GM23338 (cell line): ENCODE data around the gene TBC1D5. TPM values are rescaled to one million over a fixed set of nuclear protein-coding genes. Genes with fewer than 3 reads are reported as not detected.

Experiments
- ATAC-seq: fragments of 200-7000 bp; cut with Tn5 transposase; 3 replicates; pipeline ENCODE4 v1.9.1; 2020
- DNase-seq: peaks from one replicate; pipeline ENCODE4 v3.0.0-alpha.2; 2015; ENCODE audit warnings: low spot score
- H2AFZ ChIP-seq: fragments of 200-600 bp; sonication (generic); 2 replicates; pipeline ENCODE4 v1.8.0; 2016; ENCODE audit warnings: antibody characterized with exemption, mild to moderate bottlenecking, moderate library complexity
- H3F3A ChIP-seq: fragments of 200-600 bp; sonication (generic); replicated peaks from 2 replicates; pipeline ENCODE4 v1.8.0; 2017; ENCODE audit warnings: antibody characterized with exemption, mixed run types, low read depth
- H3K27ac ChIP-seq: fragments of 200-600 bp; sonication (generic); 2 replicates; pipeline ENCODE4 v1.6.1; 2016; ENCODE audit warnings: low read depth
- H3K27me3 ChIP-seq: fragments of 200-600 bp; sonication (generic); 2 replicates; pipeline ENCODE4 v1.8.0; 2016; ENCODE audit warnings: mild to moderate bottlenecking, mixed run types, moderate library complexity; ENCODE audit not compliant: insufficient read depth
- H3K36me3 ChIP-seq: fragments of 200-600 bp; sonication (generic); 2 replicates; pipeline ENCODE4 v1.8.0; 2016; ENCODE audit warnings: mild to moderate bottlenecking; ENCODE audit not compliant: insufficient read depth
- H3K4me1 ChIP-seq: fragments of 200-600 bp; sonication (generic); 2 replicates; pipeline ENCODE4 v1.8.0; 2016; ENCODE audit warnings: mild to moderate bottlenecking, moderate library complexity; ENCODE audit not compliant: insufficient read depth
- H3K4me2 ChIP-seq: fragments of 200-600 bp; sonication (generic); 2 replicates; pipeline ENCODE4 v1.7.1; 2017; ENCODE audit warnings: mixed run types
- H3K4me3 ChIP-seq: fragments of 200-600 bp; sonication (generic); 2 replicates; pipeline ENCODE4 v1.6.1; 2016; ENCODE audit warnings: mixed run types
- H3K79me2 ChIP-seq: fragments of 200-600 bp; sonication (generic); replicated peaks from 2 replicates; pipeline ENCODE4 v1.8.0; 2017; ENCODE audit warnings: mild to moderate bottlenecking; ENCODE audit not compliant: insufficient read depth
- H3K9me2 ChIP-seq: fragments of 200-600 bp; sonication (generic); 2 replicates; pipeline ENCODE4 v1.8.0; 2017; ENCODE audit not compliant: insufficient read depth
- H4K20me1 ChIP-seq: fragments of 200-600 bp; sonication (generic); replicated peaks from 2 replicates; pipeline ENCODE4 v1.8.0; 2017; ENCODE audit warnings: mild to moderate bottlenecking; ENCODE audit not compliant: insufficient read depth
- H3K27ac Mint-ChIP-seq: 2 replicates; pipeline ENCODE4 v1.8.0; 2020; ENCODE audit warnings: inconsistent platforms, mild to moderate bottlenecking, moderate library complexity, mixed read lengths
- H3K27me3 Mint-ChIP-seq: 3 replicates; pipeline ENCODE4 v1.8.0; 2022; ENCODE audit warnings: low read depth, mild to moderate bottlenecking, moderate library complexity, mixed read lengths, inconsistent platforms; ENCODE audit not compliant: insufficient read depth, poor library complexity
- H3K36me3 Mint-ChIP-seq: 3 replicates; pipeline ENCODE4 v1.8.0; 2021; ENCODE audit warnings: low read depth, mild to moderate bottlenecking, inconsistent platforms, moderate library complexity, mixed read lengths
- H3K4me1 Mint-ChIP-seq: 3 replicates; pipeline ENCODE4 v1.8.0; 2020; ENCODE audit warnings: mild to moderate bottlenecking, inconsistent platforms, mixed read lengths
- H3K4me3 Mint-ChIP-seq: 3 replicates; pipeline ENCODE4 v1.8.0; 2021; ENCODE audit warnings: moderate library complexity, mild to moderate bottlenecking, inconsistent platforms, mixed read lengths
- H3K9me3 Mint-ChIP-seq: 3 replicates; pipeline ENCODE4 v1.8.0; 2020; ENCODE audit warnings: moderate library complexity, mild to moderate bottlenecking, inconsistent platforms, mixed read lengths
- EZH2 ChIP-seq: fragments of 200-600 bp; sonication (generic); IDR thresholded peaks from one replicate; pipeline ENCODE4 v1.8.0; 2017; ENCODE audit warnings: antibody characterized with exemption, mild to moderate bottlenecking, low read depth; ENCODE audit not compliant: unreplicated experiment
- EZH2phosphoT487 ChIP-seq: fragments of 200-600 bp; sonication (generic); IDR thresholded peaks from one replicate; pipeline ENCODE4 v1.8.1; 2018; ENCODE audit warnings: antibody characterized with exemption; ENCODE audit not compliant: unreplicated experiment
- JUNB ChIP-seq: IDR thresholded peaks from one replicate; pipeline ENCODE4 v1.6.1; 2016; ENCODE audit warnings: antibody characterized with exemption; ENCODE audit not compliant: unreplicated experiment
- NANOG ChIP-seq: IDR thresholded peaks from 2 replicates; pipeline ENCODE4 v1.6.1; 2016; ENCODE audit warnings: antibody characterized with exemption, borderline replicate concordance
- POLR2AphosphoS5 ChIP-seq: IDR thresholded peaks from 2 replicates; pipeline ENCODE4 v1.6.1; 2016; ENCODE audit warnings: antibody characterized with exemption, low read depth
- STAT1 ChIP-seq: IDR thresholded peaks from one replicate; pipeline ENCODE4 v1.6.1; 2016; ENCODE audit warnings: antibody characterized with exemption; ENCODE audit not compliant: unreplicated experiment
- ZNF331 ChIP-seq: fragments of 250-450 bp; sonication (Bioruptor Pico); IDR thresholded peaks from 2 replicates; pipeline ENCODE4 v1.5.0; 2020; ENCODE audit warnings: low read depth, mild to moderate bottlenecking, moderate library complexity
- polyA plus RNA-seq: library from polyadenylated mRNA; unstranded; fragments of >200 nt; fragmentation: Nextera tagmentation; extraction: Ambion mirVana; gene quantifications from 2 replicates; pipeline ENCODE4 v1.2.1, GENCODE V29; 2016
- total RNA-seq: library from RNA; depleted of rRNA; stranded (reverse); fragments of >200 nt; shearing (Covaris generic); gene quantifications from 2 replicates; pipeline ENCODE4 v1.2.3, GENCODE V29; 2014
- TF ChIP-seq, protein P1 (sequence below): fragments of 250-450 bp; sonication (Bioruptor Pico); IDR thresholded peaks from 2 replicates; pipeline ENCODE4 v1.5.0; 2020; ENCODE audit warnings: mild to moderate bottlenecking, moderate library complexity
- TF ChIP-seq, protein P2 (sequence below): IDR thresholded peaks from one replicate; pipeline ENCODE4 v1.6.1; 2018; ENCODE audit warnings: antibody characterized with exemption; ENCODE audit not compliant: unreplicated experiment
- TF ChIP-seq, protein P3 (sequence below): IDR thresholded peaks from 2 replicates; pipeline ENCODE4 v1.6.1; 2016; ENCODE audit warnings: antibody characterized with exemption

The TBC1D5 gene
- total and polyA plus RNA-seq, 2 experiments from 2014 or later = 21.8 to 48.1 TPM

DNA sequence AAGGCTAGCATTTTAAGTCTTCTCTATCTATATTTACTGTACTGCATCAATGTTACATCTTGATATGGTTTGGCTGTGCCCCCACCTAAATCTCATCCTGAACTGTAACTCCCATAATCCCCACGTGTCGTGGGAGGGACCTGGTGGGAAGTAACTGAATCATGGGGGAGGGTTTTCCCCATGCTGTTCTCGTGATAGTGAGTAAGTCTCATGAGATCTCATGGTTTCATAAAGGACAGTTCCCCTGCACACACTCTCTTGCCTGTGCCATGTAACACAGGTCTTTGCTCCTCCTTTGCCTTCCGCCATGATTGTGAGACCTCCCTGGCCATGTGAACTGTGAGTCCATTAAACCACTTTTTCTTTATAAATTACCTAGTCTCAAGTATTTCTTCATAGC, 161.5 kb downstream of the TBC1D5 start:
- Histone ChIP-seq H3K4me3 (no peak overlapping the region), H3K36me3 (no peaks in the 10 kb centered on the region), H3K9me2 (no peaks in the 10 kb centered on the region), H2AFZ (no peak overlapping the region), H3K4me1 (no peaks in the 10 kb centered on the region), H3K27me3 (no peaks in the 10 kb centered on the region), H4K20me1 (no peaks in the 10 kb centered on the region), H3K79me2 (no peaks in the 10 kb centered on the region), H3K27ac (no peak overlapping the region), H3F3A (no peaks in the 10 kb centered on the region), H3K4me2 (no peak overlapping the region)
- no peak overlapping the region for H3K4me3 Mint-ChIP-seq
- DNase-seq = no peak
- no peaks in the 10 kb centered on the region for H3K9me3 Mint-ChIP-seq
- ATAC-seq = no peak
- no peaks in the 10 kb centered on the region for H3K27me3 Mint-ChIP-seq
- no peak overlapping the region for H3K27ac Mint-ChIP-seq
- TF ChIP-seq JUNB = no peak
- TF ChIP-seq, protein P1, sequence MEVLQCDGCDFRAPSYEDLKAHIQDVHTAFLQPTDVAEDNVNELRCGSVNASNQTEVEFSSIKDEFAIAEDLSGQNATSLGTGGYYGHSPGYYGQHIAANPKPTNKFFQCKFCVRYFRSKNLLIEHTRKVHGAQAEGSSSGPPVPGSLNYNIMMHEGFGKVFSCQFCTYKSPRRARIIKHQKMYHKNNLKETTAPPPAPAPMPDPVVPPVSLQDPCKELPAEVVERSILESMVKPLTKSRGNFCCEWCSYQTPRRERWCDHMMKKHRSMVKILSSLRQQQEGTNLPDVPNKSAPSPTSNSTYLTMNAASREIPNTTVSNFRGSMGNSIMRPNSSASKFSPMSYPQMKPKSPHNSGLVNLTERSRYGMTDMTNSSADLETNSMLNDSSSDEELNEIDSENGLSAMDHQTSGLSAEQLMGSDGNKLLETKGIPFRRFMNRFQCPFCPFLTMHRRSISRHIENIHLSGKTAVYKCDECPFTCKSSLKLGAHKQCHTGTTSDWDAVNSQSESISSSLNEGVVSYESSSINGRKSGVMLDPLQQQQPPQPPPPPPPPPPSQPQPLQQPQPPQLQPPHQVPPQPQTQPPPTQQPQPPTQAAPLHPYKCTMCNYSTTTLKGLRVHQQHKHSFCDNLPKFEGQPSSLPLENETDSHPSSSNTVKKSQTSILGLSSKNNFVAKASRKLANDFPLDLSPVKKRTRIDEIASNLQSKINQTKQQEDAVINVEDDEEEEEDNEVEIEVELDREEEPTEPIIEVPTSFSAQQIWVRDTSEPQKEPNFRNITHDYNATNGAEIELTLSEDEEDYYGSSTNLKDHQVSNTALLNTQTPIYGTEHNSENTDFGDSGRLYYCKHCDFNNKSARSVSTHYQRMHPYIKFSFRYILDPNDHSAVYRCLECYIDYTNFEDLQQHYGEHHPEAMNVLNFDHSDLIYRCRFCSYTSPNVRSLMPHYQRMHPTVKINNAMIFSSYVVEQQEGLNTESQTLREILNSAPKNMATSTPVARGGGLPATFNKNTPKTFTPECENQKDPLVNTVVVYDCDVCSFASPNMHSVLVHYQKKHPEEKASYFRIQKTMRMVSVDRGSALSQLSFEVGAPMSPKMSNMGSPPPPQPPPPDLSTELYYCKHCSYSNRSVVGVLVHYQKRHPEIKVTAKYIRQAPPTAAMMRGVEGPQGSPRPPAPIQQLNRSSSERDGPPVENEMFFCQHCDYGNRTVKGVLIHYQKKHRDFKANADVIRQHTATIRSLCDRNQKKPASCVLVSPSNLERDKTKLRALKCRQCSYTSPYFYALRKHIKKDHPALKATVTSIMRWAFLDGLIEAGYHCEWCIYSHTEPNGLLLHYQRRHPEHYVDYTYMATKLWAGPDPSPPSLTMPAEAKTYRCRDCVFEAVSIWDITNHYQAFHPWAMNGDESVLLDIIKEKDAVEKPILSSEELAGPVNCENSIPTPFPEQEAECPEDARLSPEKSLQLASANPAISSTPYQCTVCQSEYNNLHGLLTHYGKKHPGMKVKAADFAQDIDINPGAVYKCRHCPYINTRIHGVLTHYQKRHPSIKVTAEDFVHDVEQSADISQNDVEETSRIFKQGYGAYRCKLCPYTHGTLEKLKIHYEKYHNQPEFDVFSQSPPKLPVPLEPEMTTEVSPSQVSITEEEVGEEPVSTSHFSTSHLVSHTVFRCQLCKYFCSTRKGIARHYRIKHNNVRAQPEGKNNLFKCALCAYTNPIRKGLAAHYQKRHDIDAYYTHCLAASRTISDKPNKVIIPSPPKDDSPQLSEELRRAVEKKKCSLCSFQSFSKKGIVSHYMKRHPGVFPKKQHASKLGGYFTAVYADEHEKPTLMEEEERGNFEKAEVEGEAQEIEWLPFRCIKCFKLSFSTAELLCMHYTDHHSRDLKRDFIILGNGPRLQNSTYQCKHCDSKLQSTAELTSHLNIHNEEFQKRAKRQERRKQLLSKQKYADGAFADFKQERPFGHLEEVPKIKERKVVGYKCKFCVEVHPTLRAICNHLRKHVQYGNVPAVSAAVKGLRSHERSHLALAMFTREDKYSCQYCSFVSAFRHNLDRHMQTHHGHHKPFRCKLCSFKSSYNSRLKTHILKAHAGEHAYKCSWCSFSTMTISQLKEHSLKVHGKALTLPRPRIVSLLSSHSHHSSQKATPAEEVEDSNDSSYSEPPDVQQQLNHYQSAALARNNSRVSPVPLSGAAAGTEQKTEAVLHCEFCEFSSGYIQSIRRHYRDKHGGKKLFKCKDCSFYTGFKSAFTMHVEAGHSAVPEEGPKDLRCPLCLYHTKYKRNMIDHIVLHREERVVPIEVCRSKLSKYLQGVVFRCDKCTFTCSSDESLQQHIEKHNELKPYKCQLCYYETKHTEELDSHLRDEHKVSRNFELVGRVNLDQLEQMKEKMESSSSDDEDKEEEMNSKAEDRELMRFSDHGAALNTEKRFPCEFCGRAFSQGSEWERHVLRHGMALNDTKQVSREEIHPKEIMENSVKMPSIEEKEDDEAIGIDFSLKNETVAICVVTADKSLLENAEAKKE (CRISPR knock-in tag) = no peak
- no peak for TF ChIP-seq STAT1
- TF ChIP-seq EZH2phosphoT487 = no peak
- TF ChIP-seq NANOG = no peak
- no peak for TF ChIP-seq EZH2
- TF ChIP-seq, protein P2, sequence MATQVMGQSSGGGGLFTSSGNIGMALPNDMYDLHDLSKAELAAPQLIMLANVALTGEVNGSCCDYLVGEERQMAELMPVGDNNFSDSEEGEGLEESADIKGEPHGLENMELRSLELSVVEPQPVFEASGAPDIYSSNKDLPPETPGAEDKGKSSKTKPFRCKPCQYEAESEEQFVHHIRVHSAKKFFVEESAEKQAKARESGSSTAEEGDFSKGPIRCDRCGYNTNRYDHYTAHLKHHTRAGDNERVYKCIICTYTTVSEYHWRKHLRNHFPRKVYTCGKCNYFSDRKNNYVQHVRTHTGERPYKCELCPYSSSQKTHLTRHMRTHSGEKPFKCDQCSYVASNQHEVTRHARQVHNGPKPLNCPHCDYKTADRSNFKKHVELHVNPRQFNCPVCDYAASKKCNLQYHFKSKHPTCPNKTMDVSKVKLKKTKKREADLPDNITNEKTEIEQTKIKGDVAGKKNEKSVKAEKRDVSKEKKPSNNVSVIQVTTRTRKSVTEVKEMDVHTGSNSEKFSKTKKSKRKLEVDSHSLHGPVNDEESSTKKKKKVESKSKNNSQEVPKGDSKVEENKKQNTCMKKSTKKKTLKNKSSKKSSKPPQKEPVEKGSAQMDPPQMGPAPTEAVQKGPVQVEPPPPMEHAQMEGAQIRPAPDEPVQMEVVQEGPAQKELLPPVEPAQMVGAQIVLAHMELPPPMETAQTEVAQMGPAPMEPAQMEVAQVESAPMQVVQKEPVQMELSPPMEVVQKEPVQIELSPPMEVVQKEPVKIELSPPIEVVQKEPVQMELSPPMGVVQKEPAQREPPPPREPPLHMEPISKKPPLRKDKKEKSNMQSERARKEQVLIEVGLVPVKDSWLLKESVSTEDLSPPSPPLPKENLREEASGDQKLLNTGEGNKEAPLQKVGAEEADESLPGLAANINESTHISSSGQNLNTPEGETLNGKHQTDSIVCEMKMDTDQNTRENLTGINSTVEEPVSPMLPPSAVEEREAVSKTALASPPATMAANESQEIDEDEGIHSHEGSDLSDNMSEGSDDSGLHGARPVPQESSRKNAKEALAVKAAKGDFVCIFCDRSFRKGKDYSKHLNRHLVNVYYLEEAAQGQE = no peak
- TF ChIP-seq, protein P3, sequence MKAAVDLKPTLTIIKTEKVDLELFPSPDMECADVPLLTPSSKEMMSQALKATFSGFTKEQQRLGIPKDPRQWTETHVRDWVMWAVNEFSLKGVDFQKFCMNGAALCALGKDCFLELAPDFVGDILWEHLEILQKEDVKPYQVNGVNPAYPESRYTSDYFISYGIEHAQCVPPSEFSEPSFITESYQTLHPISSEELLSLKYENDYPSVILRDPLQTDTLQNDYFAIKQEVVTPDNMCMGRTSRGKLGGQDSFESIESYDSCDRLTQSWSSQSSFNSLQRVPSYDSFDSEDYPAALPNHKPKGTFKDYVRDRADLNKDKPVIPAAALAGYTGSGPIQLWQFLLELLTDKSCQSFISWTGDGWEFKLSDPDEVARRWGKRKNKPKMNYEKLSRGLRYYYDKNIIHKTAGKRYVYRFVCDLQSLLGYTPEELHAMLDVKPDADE = no peak
- no peak for TF ChIP-seq ZNF331 (CRISPR knock-in tag)
- no peak for TF ChIP-seq POLR2AphosphoS5
- peaks cover 6% of the 10 kb centered on the region; the same call in 2 of the 3 replicates for H3K4me1 Mint-ChIP-seq
- H3K36me3 Mint-ChIP-seq = no peaks in the 10 kb centered on the region
